ENCODE results near the gene OSTC. TPM values are rescaled to one million over a fixed set of nuclear protein-coding genes. Genes with fewer than 3 reads are reported as not detected.

Gene OSTC
- total and polyA plus RNA-seq, 2 of the 13 experiments (the other 11 are each of a cell fraction or from before 2014, with no cell fraction given), result 208 to 380 TPM

DNA sequence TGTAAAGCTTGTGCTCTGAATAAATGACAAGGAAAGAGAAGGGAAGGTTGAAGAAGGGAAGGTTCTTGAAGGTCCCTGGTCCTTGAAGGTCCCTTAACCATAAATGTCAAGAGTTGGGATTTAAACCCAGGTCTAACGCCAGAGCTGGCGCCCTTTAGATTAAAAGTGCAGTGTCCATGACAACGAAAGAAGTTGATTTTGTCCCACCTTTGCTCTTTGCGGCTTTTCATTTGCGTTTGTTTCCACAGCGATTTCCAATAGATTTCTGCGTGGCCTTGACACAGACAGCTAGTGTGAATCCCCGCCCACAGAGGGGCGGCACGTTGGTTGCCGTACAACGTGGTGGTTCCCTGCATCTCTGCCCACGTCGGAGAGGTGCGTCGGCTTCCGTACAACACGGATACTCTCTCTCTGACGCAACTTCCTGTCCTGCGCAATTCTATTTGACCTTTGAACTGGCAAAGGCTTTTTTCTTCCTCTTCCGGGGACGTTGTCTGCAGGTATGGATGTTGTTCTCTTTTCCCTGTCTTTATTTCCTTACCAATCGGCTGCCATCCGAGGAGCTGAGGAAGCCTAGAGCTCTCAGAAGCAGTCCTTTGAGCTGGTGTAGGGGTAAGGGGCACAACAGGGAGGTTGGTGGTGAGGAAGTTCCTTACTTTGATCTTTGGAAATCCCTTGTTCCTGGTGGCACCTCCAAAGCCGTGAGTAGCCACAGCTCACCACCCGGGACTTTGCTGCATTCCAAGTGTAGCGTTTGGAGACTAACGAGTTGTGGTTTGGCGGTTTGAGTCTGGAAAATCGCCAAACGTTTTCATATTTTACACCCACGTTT lies 30.1 kb upstream of the OSTC start, which contains the start of gene RPL34 (continued):
- TF ChIP-seq, protein P1, sequence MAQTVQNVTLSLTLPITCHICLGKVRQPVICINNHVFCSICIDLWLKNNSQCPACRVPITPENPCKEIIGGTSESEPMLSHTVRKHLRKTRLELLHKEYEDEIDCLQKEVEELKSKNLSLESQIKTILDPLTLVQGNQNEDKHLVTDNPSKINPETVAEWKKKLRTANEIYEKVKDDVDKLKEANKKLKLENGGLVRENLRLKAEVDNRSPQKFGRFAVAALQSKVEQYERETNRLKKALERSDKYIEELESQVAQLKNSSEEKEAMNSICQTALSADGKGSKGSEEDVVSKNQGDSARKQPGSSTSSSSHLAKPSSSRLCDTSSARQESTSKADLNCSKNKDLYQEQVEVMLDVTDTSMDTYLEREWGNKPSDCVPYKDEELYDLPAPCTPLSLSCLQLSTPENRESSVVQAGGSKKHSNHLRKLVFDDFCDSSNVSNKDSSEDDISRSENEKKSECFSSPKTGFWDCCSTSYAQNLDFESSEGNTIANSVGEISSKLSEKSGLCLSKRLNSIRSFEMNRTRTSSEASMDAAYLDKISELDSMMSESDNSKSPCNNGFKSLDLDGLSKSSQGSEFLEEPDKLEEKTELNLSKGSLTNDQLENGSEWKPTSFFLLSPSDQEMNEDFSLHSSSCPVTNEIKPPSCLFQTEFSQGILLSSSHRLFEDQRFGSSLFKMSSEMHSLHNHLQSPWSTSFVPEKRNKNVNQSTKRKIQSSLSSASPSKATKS (CRISPR knock-in tag; IDR thresholded peaks at IDR 0.05), result 0 out of 2 replicates have a peak, but pooled peaks have one; percentile 46
- TF ChIP-seq FOSL1 (CRISPR knock-in tag; IDR thresholded peaks at IDR 0.05; ENCODE audit: borderline replicate concordance) (no peak), JDP2 (CRISPR knock-in tag; IDR thresholded peaks at IDR 0.05; ENCODE audit: borderline replicate concordance) (no peak), KAT8 (CRISPR knock-in tag; IDR thresholded peaks at IDR 0.05) (peak; percentile 97), ZNF335 (CRISPR knock-in tag; IDR thresholded peaks at IDR 0.05) (peak; percentile 88; the same call in 1 of the 2 replicates), ZNF605 (CRISPR knock-in tag; IDR thresholded peaks at IDR 0.05) (peak; percentile 83), GABPA (IDR thresholded peaks at IDR 0.05; ENCODE audit: low read depth, low read length) (peak; percentile 85), GABPA (CRISPR knock-in tag; IDR thresholded peaks at IDR 0.05; ENCODE audit: low read depth) (peak; percentile 100), ZNF616 (CRISPR knock-in tag; IDR thresholded peaks at IDR 0.05; ENCODE audit: low read depth) (no peak), ZNF124 (CRISPR knock-in tag; IDR thresholded peaks at IDR 0.05) (0 out of 2 replicates have a peak, but pooled peaks have one; percentile 65), CBX5 (CRISPR knock-in tag; IDR thresholded peaks at IDR 0.05; ENCODE audit: borderline replicate concordance) (peak; percentile 72; the same call in 1 of the 2 replicates), IRX3 (CRISPR knock-in tag; IDR thresholded peaks at IDR 0.05; ENCODE audit: borderline replicate concordance, low read depth) (peak; percentile 75; the same call in 1 of the 2 replicates), ZNF30 (CRISPR knock-in tag; IDR thresholded peaks at IDR 0.05) (no peak), FOSL2 (CRISPR knock-in tag; IDR thresholded peaks at IDR 0.05) (peak; percentile 41; the same call in 1 of the 2 replicates), ZNF790 (CRISPR knock-in tag; IDR thresholded peaks at IDR 0.05; ENCODE audit: borderline replicate concordance) (no peak), ZFP90 (CRISPR knock-in tag; IDR thresholded peaks at IDR 0.05; ENCODE audit: borderline replicate concordance) (no peak), ATF1 (CRISPR knock-in tag; IDR thresholded peaks at IDR 0.05) (peak; percentile 95), ZBTB21 (CRISPR knock-in tag; IDR thresholded peaks at IDR 0.05) (peak; percentile 89; the same call in 1 of the 2 replicates), ZNF256 (CRISPR knock-in tag; conservative IDR thresholded peaks at IDR 0.05) (0 out of 2 replicates have a peak, but pooled peaks have one; percentile 27), NPAS2 (CRISPR knock-in tag; IDR thresholded peaks at IDR 0.05; ENCODE audit: borderline replicate concordance) (no peak)
- TF ChIP-seq, protein P2, sequence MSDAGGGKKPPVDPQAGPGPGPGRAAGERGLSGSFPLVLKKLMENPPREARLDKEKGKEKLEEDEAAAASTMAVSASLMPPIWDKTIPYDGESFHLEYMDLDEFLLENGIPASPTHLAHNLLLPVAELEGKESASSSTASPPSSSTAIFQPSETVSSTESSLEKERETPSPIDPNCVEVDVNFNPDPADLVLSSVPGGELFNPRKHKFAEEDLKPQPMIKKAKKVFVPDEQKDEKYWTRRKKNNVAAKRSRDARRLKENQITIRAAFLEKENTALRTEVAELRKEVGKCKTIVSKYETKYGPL (CRISPR knock-in tag; IDR thresholded peaks at IDR 0.05), result peak; percentile 62; the same call in 1 of the 2 replicates
- TF ChIP-seq, protein P3, sequence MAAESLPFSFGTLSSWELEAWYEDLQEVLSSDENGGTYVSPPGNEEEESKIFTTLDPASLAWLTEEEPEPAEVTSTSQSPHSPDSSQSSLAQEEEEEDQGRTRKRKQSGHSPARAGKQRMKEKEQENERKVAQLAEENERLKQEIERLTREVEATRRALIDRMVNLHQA (CRISPR knock-in tag; IDR thresholded peaks at IDR 0.05), result no peak
- TF ChIP-seq, protein P4, sequence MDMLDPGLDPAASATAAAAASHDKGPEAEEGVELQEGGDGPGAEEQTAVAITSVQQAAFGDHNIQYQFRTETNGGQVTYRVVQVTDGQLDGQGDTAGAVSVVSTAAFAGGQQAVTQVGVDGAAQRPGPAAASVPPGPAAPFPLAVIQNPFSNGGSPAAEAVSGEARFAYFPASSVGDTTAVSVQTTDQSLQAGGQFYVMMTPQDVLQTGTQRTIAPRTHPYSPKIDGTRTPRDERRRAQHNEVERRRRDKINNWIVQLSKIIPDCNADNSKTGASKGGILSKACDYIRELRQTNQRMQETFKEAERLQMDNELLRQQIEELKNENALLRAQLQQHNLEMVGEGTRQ (IDR thresholded peaks at IDR 0.05; ENCODE audit: low read depth, low read length), result no peak
- TF ChIP-seq, protein P4 (CRISPR knock-in tag; IDR thresholded peaks at IDR 0.05; ENCODE audit: borderline replicate concordance), result no peak

Measured in HepG2 (cell line).